ENCODE results near the gene SALL1.

GRCh38 chr16:51093726-51094280 lies 57.3 kb downstream of the SALL1 start:
- TF ChIP-seq, protein P1, sequence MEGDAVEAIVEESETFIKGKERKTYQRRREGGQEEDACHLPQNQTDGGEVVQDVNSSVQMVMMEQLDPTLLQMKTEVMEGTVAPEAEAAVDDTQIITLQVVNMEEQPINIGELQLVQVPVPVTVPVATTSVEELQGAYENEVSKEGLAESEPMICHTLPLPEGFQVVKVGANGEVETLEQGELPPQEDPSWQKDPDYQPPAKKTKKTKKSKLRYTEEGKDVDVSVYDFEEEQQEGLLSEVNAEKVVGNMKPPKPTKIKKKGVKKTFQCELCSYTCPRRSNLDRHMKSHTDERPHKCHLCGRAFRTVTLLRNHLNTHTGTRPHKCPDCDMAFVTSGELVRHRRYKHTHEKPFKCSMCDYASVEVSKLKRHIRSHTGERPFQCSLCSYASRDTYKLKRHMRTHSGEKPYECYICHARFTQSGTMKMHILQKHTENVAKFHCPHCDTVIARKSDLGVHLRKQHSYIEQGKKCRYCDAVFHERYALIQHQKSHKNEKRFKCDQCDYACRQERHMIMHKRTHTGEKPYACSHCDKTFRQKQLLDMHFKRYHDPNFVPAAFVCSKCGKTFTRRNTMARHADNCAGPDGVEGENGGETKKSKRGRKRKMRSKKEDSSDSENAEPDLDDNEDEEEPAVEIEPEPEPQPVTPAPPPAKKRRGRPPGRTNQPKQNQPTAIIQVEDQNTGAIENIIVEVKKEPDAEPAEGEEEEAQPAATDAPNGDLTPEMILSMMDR (conservative IDR thresholded peaks at IDR 0.05; ENCODE audit: low read depth, low read length): no peak
- TF ChIP-seq EZH2 (IDR thresholded peaks at IDR 0.05; ENCODE audit: low read length, unreplicated experiment) (no peak), EZH2phosphoT487 (IDR thresholded peaks at IDR 0.05; ENCODE audit: borderline replicate concordance, low read length) (no peak)

Measured in PC-3 (cell line).